ENCODE results near the gene NEURL2.

DNA sequence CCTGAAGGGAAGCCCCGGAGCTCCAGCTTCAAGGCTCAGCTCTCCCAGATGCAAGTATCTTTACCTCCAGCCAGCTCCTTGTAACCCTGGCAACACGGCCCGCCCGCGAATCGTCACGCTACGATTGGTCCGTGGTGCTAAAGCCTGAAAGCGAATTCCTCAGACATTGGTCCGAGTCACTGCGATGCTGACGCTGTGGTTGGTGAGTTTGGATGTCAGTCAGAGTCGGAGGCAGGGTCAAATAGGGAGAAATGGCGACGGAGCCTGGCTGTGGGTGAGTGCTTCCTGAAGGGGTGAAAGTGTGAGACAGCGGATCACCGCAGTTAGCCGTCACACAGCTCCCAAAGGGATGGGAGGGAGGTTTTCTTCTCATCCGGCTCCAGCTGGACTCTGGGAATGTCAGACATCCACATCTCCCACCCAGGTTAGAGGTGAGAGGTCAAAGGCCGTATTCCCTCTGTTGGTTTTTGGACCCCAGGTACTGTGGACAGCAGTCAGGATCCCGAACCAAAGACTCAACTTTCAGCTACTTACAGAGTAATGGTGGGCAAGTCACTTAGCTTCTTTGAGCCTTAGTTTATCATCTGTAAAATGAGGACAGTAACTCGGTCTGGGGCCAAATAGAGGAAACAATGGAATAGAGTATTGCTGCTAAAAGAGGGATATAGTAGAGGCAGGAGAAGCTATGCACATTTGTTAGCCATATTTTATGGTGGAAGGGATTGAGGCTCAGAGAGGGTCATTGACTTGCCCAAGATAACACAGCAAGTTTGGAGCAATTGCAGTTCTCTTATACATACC lies 9.8 kb downstream of the NEURL2 start, which contains the start of gene ZSWIM1:
- TF ChIP-seq, protein P1, sequence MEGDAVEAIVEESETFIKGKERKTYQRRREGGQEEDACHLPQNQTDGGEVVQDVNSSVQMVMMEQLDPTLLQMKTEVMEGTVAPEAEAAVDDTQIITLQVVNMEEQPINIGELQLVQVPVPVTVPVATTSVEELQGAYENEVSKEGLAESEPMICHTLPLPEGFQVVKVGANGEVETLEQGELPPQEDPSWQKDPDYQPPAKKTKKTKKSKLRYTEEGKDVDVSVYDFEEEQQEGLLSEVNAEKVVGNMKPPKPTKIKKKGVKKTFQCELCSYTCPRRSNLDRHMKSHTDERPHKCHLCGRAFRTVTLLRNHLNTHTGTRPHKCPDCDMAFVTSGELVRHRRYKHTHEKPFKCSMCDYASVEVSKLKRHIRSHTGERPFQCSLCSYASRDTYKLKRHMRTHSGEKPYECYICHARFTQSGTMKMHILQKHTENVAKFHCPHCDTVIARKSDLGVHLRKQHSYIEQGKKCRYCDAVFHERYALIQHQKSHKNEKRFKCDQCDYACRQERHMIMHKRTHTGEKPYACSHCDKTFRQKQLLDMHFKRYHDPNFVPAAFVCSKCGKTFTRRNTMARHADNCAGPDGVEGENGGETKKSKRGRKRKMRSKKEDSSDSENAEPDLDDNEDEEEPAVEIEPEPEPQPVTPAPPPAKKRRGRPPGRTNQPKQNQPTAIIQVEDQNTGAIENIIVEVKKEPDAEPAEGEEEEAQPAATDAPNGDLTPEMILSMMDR (conservative IDR thresholded peaks at IDR 0.05; ENCODE audit: low read length): no peak
- TF ChIP-seq EZH2phosphoT487 (IDR thresholded peaks at IDR 0.05; ENCODE audit: borderline replicate concordance): no peak
